A549 (cell line): ENCODE measurements around the gene PPP1R37. TPM values are rescaled to one million over a fixed set of nuclear protein-coding genes. Genes with fewer than 3 reads are reported as not detected.

Experiments used
- ATAC-seq, 2 experiments: fragments of 200-7000 bp in 1 of 2; fragments of >200 bp in 1 of 2; cut with Nextera tagmentation in 1 of 2; cut with Tn5 transposase in 1 of 2; 3 replicates each; pipeline versions ENCODE4 v1.8.0 to v1.9.1; 2018 to 2020; ENCODE audit warnings: mild to moderate bottlenecking in 1 of 2, moderate library complexity in 1 of 2
- CTCF ChIA-PET: fragments of 300-600 bp; sonication (Branson Sonifier 250); formaldehyde crosslinking; extraction: SDS; loops from one replicate; lab custom pipeline; 2021; ENCODE audit warnings: antibody characterized with exemption, inconsistent platforms; lab: Yijun Ruan, JAX
- POLR2A ChIA-PET: fragments of 350-600 bp; formaldehyde crosslinking; extraction: SDS; loops from one replicate; lab custom pipeline; 2021; ENCODE audit warnings: antibody characterized with exemption, inconsistent platforms; lab: Yijun Ruan, JAX
- DNase-seq, 2 experiments: peaks; one replicate each; pipeline versions ENCODE4 v3.0.0 to v3.0.0-alpha.2; 2011 to 2016; ENCODE audit warnings: low read depth in 1 of 2, low spot score in 1 of 2
- FAIRE-seq: peaks from 2 replicates; lab custom pipeline; 2011; peaks lifted over from hg19 to GRCh38; lab: Jason Lieb, UNC
- H3K27ac ChIP-seq, 2 experiments: fragments of >200 bp; sonication (Bioruptor Twin); formaldehyde crosslinking; 3 replicates each; pipeline ENCODE4 v1.5.1; 2016 to 2017
- H3K4me1 ChIP-seq: fragments of >200 bp; sonication (Bioruptor Twin); formaldehyde crosslinking; 3 replicates; pipeline ENCODE4 v1.6.1; 2016
- H3K4me2 ChIP-seq: fragments of >200 bp; sonication (Bioruptor Twin); formaldehyde crosslinking; 3 replicates; pipeline ENCODE4 v1.6.1; 2016
- H3K4me3 ChIP-seq: fragments of >200 bp; sonication (Bioruptor Twin); formaldehyde crosslinking; 3 replicates; pipeline ENCODE4 v1.5.1; 2016
- H3K9me3 ChIP-seq: fragments of >200 bp; sonication (Bioruptor Twin); formaldehyde crosslinking; 3 replicates; pipeline ENCODE4 v1.6.1; 2016
- CBX8 ChIP-seq: fragments of 200-600 bp; sonication (generic); IDR thresholded peaks from 2 replicates; pipeline ENCODE4 v1.6.1; 2016
- CTCF ChIP-seq: fragments of >200 bp; sonication (Bioruptor Twin); formaldehyde crosslinking; IDR thresholded peaks from 3 replicates; pipeline ENCODE4 v1.5.1; 2016
- ELK1 ChIP-seq: fragments of 150-350 bp; IDR thresholded peaks from 2 replicates; pipeline ENCODE4 v1.6.1; 2014; ENCODE audit warnings: low read depth, mild to moderate bottlenecking, low read length
- FOSL2 ChIP-seq, 2 experiments: fragments of 450-650 bp in 1 of 2; fragments of >200 bp in 1 of 2; sonication (Bioruptor Twin) in 1 of 2; formaldehyde crosslinking; IDR thresholded peaks; 2 replicates each; pipeline versions ENCODE4 v1.5.0 to v1.6.1; 2016 to 2020; ENCODE audit warnings: mild to moderate bottlenecking in 1 of 2, moderate library complexity in 1 of 2
- FOXS1 ChIP-seq: fragments of 250-450 bp; sonication (Bioruptor Pico); IDR thresholded peaks from 2 replicates; pipeline ENCODE4 v1.5.0; 2020; ENCODE audit warnings: mild to moderate bottlenecking, moderate library complexity
- GATA3 ChIP-seq: IDR thresholded peaks from 2 replicates; pipeline ENCODE4 v1.6.1; 2012; ENCODE audit warnings: borderline replicate concordance
- HDAC2 ChIP-seq: fragments of 200-600 bp; sonication (generic); IDR thresholded peaks from 2 replicates; pipeline ENCODE4 v1.6.1; 2016
- HOXB5 ChIP-seq: fragments of 250-450 bp; sonication (Bioruptor Pico); IDR thresholded peaks from 2 replicates; pipeline ENCODE4 v1.5.0; 2020; ENCODE audit warnings: mild to moderate bottlenecking, moderate library complexity
- KDM5A ChIP-seq: fragments of 200-600 bp; sonication (generic); IDR thresholded peaks from 2 replicates; pipeline ENCODE4 v1.6.1; 2016; ENCODE audit warnings: antibody characterized with exemption, mild to moderate bottlenecking
- MAFK ChIP-seq: fragments of 450-650 bp; IDR thresholded peaks from 2 replicates; pipeline ENCODE4 v1.6.1; 2014; ENCODE audit not compliant: partially characterized antibody
- MAZ ChIP-seq: fragments of 150-350 bp; IDR thresholded peaks from 2 replicates; pipeline ENCODE4 v1.6.1; 2014; ENCODE audit warnings: antibody characterized with exemption, low read depth, low read length, borderline replicate concordance
- MYC ChIP-seq: IDR thresholded peaks from 2 replicates; pipeline ENCODE4 v1.6.1; 2012; ENCODE audit warnings: mild to moderate bottlenecking, inconsistent platforms, low read length, improper control_type of control experiment, borderline replicate concordance
- NFE2L2 ChIP-seq: fragments of 150-350 bp; conservative IDR thresholded peaks from 2 replicates; pipeline ENCODE4 v1.6.1; 2014; ENCODE audit warnings: low read length
- NPAS2 ChIP-seq: fragments of 250-450 bp; sonication (Bioruptor Pico); IDR thresholded peaks from 2 replicates; pipeline ENCODE4 v1.8.0; 2022; ENCODE audit warnings: mild to moderate bottlenecking, moderate library complexity, borderline replicate concordance
- POLR2AphosphoS2 ChIP-seq: conservative IDR thresholded peaks from 2 replicates; pipeline ENCODE4 v1.6.1; 2012; ENCODE audit warnings: low read length, improper control_type of control experiment, inconsistent platforms
- REST ChIP-seq: fragments of 200-600 bp; sonication (generic); IDR thresholded peaks from 2 replicates; pipeline ENCODE4 v1.6.1; 2016; ENCODE audit warnings: antibody characterized with exemption, mild to moderate bottlenecking, moderate library complexity
- SMC3 ChIP-seq: fragments of >200 bp; sonication (Bioruptor Twin); formaldehyde crosslinking; IDR thresholded peaks from 3 replicates; pipeline ENCODE4 v1.6.1; 2018; ENCODE audit warnings: inconsistent platforms
- ZC3H11A ChIP-seq: fragments of 450-650 bp; IDR thresholded peaks from 2 replicates; pipeline ENCODE4 v1.6.1; 2014; ENCODE audit warnings: antibody characterized with exemption, mild to moderate bottlenecking
- ZFP36 ChIP-seq: fragments of 450-650 bp; IDR thresholded peaks from 2 replicates; pipeline ENCODE4 v1.6.1; 2014; ENCODE audit warnings: borderline replicate concordance; ENCODE audit not compliant: partially characterized antibody
- ZNF302 ChIP-seq: fragments of 250-450 bp; sonication (Bioruptor Pico); IDR thresholded peaks from 2 replicates; pipeline ENCODE4 v1.9.0; 2021; ENCODE audit warnings: inconsistent platforms, mild to moderate bottlenecking, moderate library complexity
- WGBS: methylation state at CpG from one replicate; pipeline ENCODE4 v1.1.6; 2017; ENCODE audit errors: missing lambda C conversion rate; 5-methylcytosine and 5-hydroxymethylcytosine counted together
- polyA plus RNA-seq, 4 experiments: library from polyadenylated mRNA; depleted of rRNA in 3 of 4; stranded (reverse); fragments of >200 nt; fragmentation: RNase III in 1 of 4; extraction: RNeasy Plus Mini Kit Qiagen cat#74134 plus additional on column Dnase treatment in 1 of 4; gene quantifications; 2 replicates in 3 of 4; 3 replicates in 1 of 4; pipeline ENCODE4 v1.2.3, GENCODE V29; 2011 to 2017

PPP1R37 gene
- polyA plus RNA-seq, 2 of the 4 experiments (the other 2 are of a cell fraction): 9.1 to 21.8 TPM

GRCh38 chr19:45159210-45159970, 66.4 kb downstream of the PPP1R37 start:
- ChIA-PET CTCF (interaction anchor here (1.1 to 2.9 kb wide), 8 partner anchors 9 to 179 kb away, joined by 4 to 14 read pairs (median 9); partner anchors contain the start of genes BLOC1S3 and TRAPPC6A), POLR2A (interaction anchor here (0.6 kb wide), 1 partner anchor 19 kb away, joined by 3 read pairs; the partner anchor contains the start of genes BLOC1S3 and TRAPPC6A)
- Histone ChIP-seq H3K4me1 (peaks cover 8% of the 10 kb centered on the region; the same call in 1 of the 3 replicates), H3K27ac (no peak overlapping the region; a peak in 1 of 6 replicates), H3K4me3 (no peak overlapping the region), H3K9me3 (no peaks in the 10 kb centered on the region), H3K4me2 (no peak overlapping the region)
- FAIRE-seq: no peak
- no peak for DNase-seq
- no peak for ATAC-seq
- TF ChIP-seq REST (no peak), GATA3 (no peak), ZFP36 (no peak), KDM5A (no peak), ZNF302 (CRISPR knock-in tag) (no peak), ZC3H11A (no peak), NPAS2 (CRISPR knock-in tag) (no peak), FOXS1 (CRISPR knock-in tag) (no peak), SMC3 (no peak), MAFK (no peak), NFE2L2 (no peak), FOSL2 (IDR thresholded peaks at IDR 0.05) (no peak), FOSL2 (CRISPR knock-in tag; IDR thresholded peaks at IDR 0.05) (no peak)
- WGBS: 74% methylated on average over 12 of the region's 12 CpGs

- TF ChIP-seq POLR2AphosphoS2 (no peak), MYC (no peak), CBX8 (no peak), HOXB5 (CRISPR knock-in tag) (no peak), GATA3 (no peak), KDM5A (no peak), ELK1 (no peak), MAZ (no peak), ZNF302 (CRISPR knock-in tag) (no peak), SMC3 (no peak), HDAC2 (no peak), NFE2L2 (no peak), CTCF (no peak)
- ChIA-PET CTCF (interaction anchor here (1.0 to 2.9 kb wide), 9 partner anchors 9 to 178 kb away, joined by 3 to 14 read pairs (median 5); partner anchors contain the start of genes BLOC1S3 and TRAPPC6A), POLR2A (interaction anchor here (0.6 kb wide), 1 partner anchor 18 kb away, joined by 3 read pairs; the partner anchor contains the start of genes BLOC1S3 and TRAPPC6A)
- Histone ChIP-seq H3K4me2 (no peak overlapping the region), H3K4me3 (no peak overlapping the region), H3K9me3 (no peaks in the 10 kb centered on the region), H3K27ac (no peak overlapping the region; a peak in 1 of 6 replicates), H3K4me1 (peaks cover 5% of the 10 kb centered on the region; the same call in 1 of the 3 replicates)
- ATAC-seq (no peak), DNase-seq (no peak), FAIRE-seq (no peak)
- 74% methylated on average over 10 of the region's 10 CpGs for whole genome bisulfite sequencing
Observed at GRCh38 chr19:45159971-45160324, 67.0 kb downstream of the PPP1R37 start.
